Mesothelial cell of epicardium (in vitro differentiated cells): ENCODE data around the gene CACNB4. TPM values are rescaled to one million over a fixed set of nuclear protein-coding genes. Genes with fewer than 3 reads are reported as not detected.

ENCODE experiments used
- DNase-seq, 2 experiments: peaks; one replicate each; pipeline ENCODE4 v3.0.0; 2021; ENCODE audit warnings: low spot score in 2 of 2; ENCODE audit not compliant: unreplicated experiment in 2 of 2
- H3K27ac Mint-ChIP-seq: 2 replicates; pipeline ENCODE4 v1.8.0; 2021; ENCODE audit warnings: mixed read lengths
- H3K27me3 Mint-ChIP-seq: 2 replicates; pipeline ENCODE4 v1.8.0; 2021; ENCODE audit warnings: low read depth, mixed read lengths
- H3K36me3 Mint-ChIP-seq: 2 replicates; pipeline ENCODE4 v1.8.0; 2021; ENCODE audit warnings: mixed read lengths
- H3K4me1 Mint-ChIP-seq: 2 replicates; pipeline ENCODE4 v1.8.0; 2021; ENCODE audit warnings: mixed read lengths
- H3K4me3 Mint-ChIP-seq: 2 replicates; pipeline ENCODE4 v1.8.0; 2021; ENCODE audit warnings: mild to moderate bottlenecking, moderate library complexity, mixed read lengths
- H3K9me3 Mint-ChIP-seq: 2 replicates; pipeline ENCODE4 v1.8.0; 2021; ENCODE audit warnings: mixed read lengths
- CTCF ChIP-seq: fragments of 200-600 bp; sonication (generic); IDR thresholded peaks from one replicate; pipeline ENCODE4 v1.5.0; 2021; ENCODE audit warnings: antibody characterized with exemption; ENCODE audit not compliant: unreplicated experiment
- total RNA-seq: library from RNA; stranded (reverse); gene quantifications from 3 replicates; pipeline ENCODE4 v1.2.1, GENCODE V29; 2021

The CACNB4 gene
- total RNA-seq, 1 donor from 2014 or later, result 4.1 TPM

- no peak overlapping the region for H3K27ac Mint-ChIP-seq
- no peaks in the 10 kb centered on the region for H3K9me3 Mint-ChIP-seq
- no peak for TF ChIP-seq CTCF
- H3K27me3 Mint-ChIP-seq, result peaks cover 13% of the 10 kb centered on the region
- peaks cover 6% of the 10 kb centered on the region for H3K4me1 Mint-ChIP-seq
- H3K36me3 Mint-ChIP-seq, result no peaks in the 10 kb centered on the region
- no peak overlapping the region for H3K4me3 Mint-ChIP-seq
- no peak for DNase-seq
Measured at GRCh38 chr2:151959238-151959637, 139.6 kb downstream of the CACNB4 start.

- no peaks in the 10 kb centered on the region for H3K4me1 Mint-ChIP-seq
- no peak for DNase-seq
- H3K36me3 Mint-ChIP-seq, result no peaks in the 10 kb centered on the region
- no peaks in the 10 kb centered on the region for H3K9me3 Mint-ChIP-seq
- no peak for TF ChIP-seq CTCF
- no peak overlapping the region for H3K27ac Mint-ChIP-seq
- no peak overlapping the region for H3K4me3 Mint-ChIP-seq
- H3K27me3 Mint-ChIP-seq, result peaks cover 51% of the 10 kb centered on the region
Measured at GRCh38 chr2:151953467-151953866, 145.4 kb downstream of the CACNB4 start.

GRCh38 chr2:151952691-151953456 lies 146.0 kb downstream of the CACNB4 start:
- no peaks in the 10 kb centered on the region for H3K4me1 Mint-ChIP-seq
- H3K4me3 Mint-ChIP-seq, result no peak overlapping the region
- peaks cover 52% of the 10 kb centered on the region for H3K27me3 Mint-ChIP-seq
- H3K27ac Mint-ChIP-seq, result no peak overlapping the region
- no peak for TF ChIP-seq CTCF
- no peaks in the 10 kb centered on the region for H3K9me3 Mint-ChIP-seq
- no peaks in the 10 kb centered on the region for H3K36me3 Mint-ChIP-seq
- no peak for DNase-seq

GRCh38 chr2:151947813-151948165 lies 151.1 kb downstream of the CACNB4 start:
- DNase-seq, result no peak
- Mint-ChIP-seq H3K27ac (no peak overlapping the region), H3K27me3 (peaks cover 34% of the 10 kb centered on the region), H3K9me3 (peaks cover 9% of the 10 kb centered on the region), H3K36me3 (peaks cover 6% of the 10 kb centered on the region), H3K4me1 (peaks cover 9% of the 10 kb centered on the region), H3K4me3 (no peak overlapping the region)
- TF ChIP-seq CTCF, result no peak

GRCh38 chr2:151946899-151947812 lies 151.7 kb downstream of the CACNB4 start:
- TF ChIP-seq CTCF, result peak; percentile 62
- peaks cover 27% of the 10 kb centered on the region for H3K27me3 Mint-ChIP-seq
- H3K4me1 Mint-ChIP-seq, result peaks cover 9% of the 10 kb centered on the region
- peaks cover 14% of the 10 kb centered on the region for H3K9me3 Mint-ChIP-seq
- H3K36me3 Mint-ChIP-seq, result peaks cover 8% of the 10 kb centered on the region
- H3K4me3 Mint-ChIP-seq, result no peak overlapping the region
- DNase-seq, result no peak
- H3K27ac Mint-ChIP-seq, result no peak overlapping the region
